MCF 10A (cell line): Measurements from ENCODE around the gene MISP. TPM values are rescaled to one million over a fixed set of nuclear protein-coding genes. Genes with fewer than 3 reads are reported as not detected.
A peak's percentile ranks its signal among the peaks of the same experiment; 100 is the strongest.

Source experiments
- BruUV-seq: library from RNA; stranded (reverse); fragments of 400-500 nt; replicated peaks from 2 replicates; lab custom pipeline; 2021; lab: Mats Ljungman, UMichigan
- CTCF ChIA-PET: fragments of 300-600 bp; sonication (Branson Sonifier 250); formaldehyde crosslinking; extraction: SDS; loops from one replicate; lab custom pipeline; 2021; ENCODE audit warnings: antibody characterized with exemption, inconsistent platforms; lab: Yijun Ruan, JAX
- POLR2A ChIA-PET: fragments of 300-600, 350-650 bp; sonication (Branson Sonifier 250); formaldehyde crosslinking; extraction: SDS; loops from one replicate; lab custom pipeline; 2020; ENCODE audit warnings: antibody characterized with exemption, inconsistent platforms; lab: Yijun Ruan, JAX
- DNase-seq: peaks from one replicate; pipeline ENCODE4 v3.0.0-alpha.2; 2018; ENCODE audit not compliant: unreplicated experiment
- H3K27ac Mint-ChIP-seq: one replicate; pipeline ENCODE4 v1.8.0; 2022; ENCODE audit warnings: mild to moderate bottlenecking, low read depth, mixed read lengths; ENCODE audit not compliant: unreplicated experiment
- H3K27me3 Mint-ChIP-seq: one replicate; pipeline ENCODE4 v1.8.0; 2022; ENCODE audit warnings: mixed read lengths; ENCODE audit not compliant: insufficient read depth, unreplicated experiment
- H3K36me3 Mint-ChIP-seq: one replicate; pipeline ENCODE4 v1.8.0; 2022; ENCODE audit warnings: mild to moderate bottlenecking, moderate library complexity, mixed read lengths; ENCODE audit not compliant: insufficient read depth, unreplicated experiment
- H3K4me1 Mint-ChIP-seq: one replicate; pipeline ENCODE4 v1.8.0; 2022; ENCODE audit warnings: mixed read lengths; ENCODE audit not compliant: insufficient read depth, unreplicated experiment
- H3K4me3 Mint-ChIP-seq: one replicate; pipeline ENCODE4 v1.8.0; 2022; ENCODE audit warnings: mild to moderate bottlenecking, moderate library complexity, mixed read lengths; ENCODE audit not compliant: unreplicated experiment
- H3K9me3 Mint-ChIP-seq: one replicate; pipeline ENCODE4 v1.8.0; 2022; ENCODE audit warnings: mixed read lengths; ENCODE audit not compliant: unreplicated experiment
- CTCF ChIP-seq: fragments of 200-600 bp; IDR thresholded peaks from one replicate; pipeline ENCODE4 v1.8.0; 2022; ENCODE audit warnings: antibody characterized with exemption, mild to moderate bottlenecking; ENCODE audit not compliant: unreplicated experiment
- intact Hi-C: fragments of 100-400 bp; cut with micrococcal nuclease; formaldehyde crosslinking; loops from 2 replicates; pipeline ENCODE4 v1.14.1; 2022
- total RNA-seq: library from RNA; stranded (reverse); gene quantifications from 2 replicates; pipeline ENCODE4 v1.2.3, GENCODE V29; 2022

Gene MISP
- total RNA-seq, 1 experiment from 2014 or later: 33.7 TPM

DNA sequence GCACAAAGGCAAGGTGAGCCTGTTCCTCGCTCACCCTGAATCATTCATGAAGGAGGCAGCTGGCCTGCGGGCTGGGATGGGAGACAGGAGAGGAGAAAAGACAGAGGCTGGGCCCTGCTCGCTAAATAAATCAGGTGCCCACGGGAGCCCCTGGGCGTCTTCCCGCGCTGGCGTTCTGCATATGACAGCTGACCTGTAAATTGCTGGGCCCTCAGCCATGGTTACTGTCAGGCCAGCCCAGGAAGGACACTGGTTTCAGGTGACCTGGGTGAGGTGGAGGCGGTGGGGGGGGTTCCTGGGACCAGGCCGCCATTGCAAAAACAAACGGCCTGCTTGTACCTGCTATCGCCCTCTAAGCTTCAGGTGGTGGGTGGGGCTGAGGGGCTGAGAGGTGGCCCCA, 42.9 kb downstream of the MISP start:
- intact Hi-C loops: no loop called here
- Mint-ChIP-seq H3K4me3 (no peak overlapping the region), H3K9me3 (no peaks in the 10 kb centered on the region), H3K36me3 (peaks cover 3% of the 10 kb centered on the region), H3K27me3 (no peaks in the 10 kb centered on the region), H3K27ac (no peak overlapping the region), H3K4me1 (peaks cover 12% of the 10 kb centered on the region)
- TF ChIP-seq CTCF: no peak
- CTCF ChIA-PET: interaction anchor here (0.7 kb wide), 1 partner anchor 243 kb away, joined by 3 read pairs; no protein-coding TSS in a partner anchor
- no peak for DNase-seq
- BruUV-seq: no TSS peak
- POLR2A ChIA-PET: no interaction called here

GRCh38 chr19:795073-795611, 44.2 kb downstream of the MISP start:
- Mint-ChIP-seq H3K27ac (no peak overlapping the region), H3K36me3 (peaks cover 17% of the 10 kb centered on the region), H3K9me3 (no peaks in the 10 kb centered on the region), H3K4me1 (peaks cover 11% of the 10 kb centered on the region), H3K27me3 (no peaks in the 10 kb centered on the region), H3K4me3 (no peak overlapping the region)
- TF ChIP-seq CTCF: no peak
- ChIA-PET POLR2A (no interaction called here), CTCF (interaction anchor here (1.2 to 1.9 kb wide), 2 partner anchors 11 to 25 kb away, joined by 5 to 10 read pairs; no protein-coding TSS in a partner anchor)
- DNase-seq: no peak
- no TSS peak for BruUV-seq
- intact Hi-C loops: no loop called here

GRCh38 chr19:795691-796581, 45.0 kb downstream of the MISP start:
- POLR2A ChIA-PET: interaction anchor here (0.5 to 1.8 kb wide), 8 partner anchors 10 to 676 kb away, joined by 3 to 16 read pairs (median 4); partner anchors contain the start of genes MED16 and RNU6-9
- DNase-seq: no peak
- Mint-ChIP-seq H3K4me3 (peak overlapping the region; percentile 91), H3K27me3 (no peaks in the 10 kb centered on the region), H3K4me1 (peaks cover 17% of the 10 kb centered on the region), H3K36me3 (peaks cover 25% of the 10 kb centered on the region), H3K27ac (peak overlapping the region; percentile 90), H3K9me3 (no peaks in the 10 kb centered on the region)
- no peak for TF ChIP-seq CTCF
- no TSS peak for BruUV-seq
- CTCF ChIA-PET: interaction anchor here (0.6 to 1.9 kb wide), 3 partner anchors 12 to 28 kb away, joined by 3 to 10 read pairs (median 5); no protein-coding TSS in a partner anchor
- intact Hi-C loops: no loop called here
